OCI-LY7 (cell line): ENCODE data around the gene LAX1. TPM values are rescaled to one million over a fixed set of nuclear protein-coding genes. Genes with fewer than 3 reads are reported as not detected.
"Not testable (repeated sequence)": the region's sequence is repeated elsewhere in the genome, so short reads cannot be mapped to it uniquely, and the experiment has no call there.

Experiments used
- BruUV-seq: library from RNA; stranded (reverse); fragments of 400-500 nt; replicated peaks from 2 replicates; lab custom pipeline; 2021; lab: Mats Ljungman, UMichigan
- CTCF ChIA-PET: fragments of 300-600 bp; sonication (Branson Sonifier 250); formaldehyde crosslinking; loops from one replicate; lab custom pipeline; 2022; ENCODE audit warnings: antibody characterized with exemption; ENCODE audit not compliant: unreplicated experiment; lab: Charles Lee
- POLR2A ChIA-PET: fragments of 300-600 bp; sonication (Branson Sonifier 250); formaldehyde crosslinking; loops from one replicate; lab custom pipeline; 2022; ENCODE audit warnings: antibody characterized with exemption; lab: Charles Lee
- DNase-seq: peaks from one replicate; pipeline ENCODE4 v3.0.0-alpha.2; 2015; ENCODE audit warnings: low spot score
- H2AFZ ChIP-seq: fragments of 200-600 bp; sonication (generic), shearing (Covaris generic); 2 replicates; pipeline ENCODE4 v1.6.1; 2014; ENCODE audit warnings: mild to moderate bottlenecking, antibody characterized with exemption, low read length, moderate library complexity
- H3K27ac ChIP-seq: fragments of 200-600 bp; sonication (generic); 2 replicates; pipeline ENCODE4 v1.5.1; 2014; ENCODE audit warnings: mixed run types, low read depth, mild to moderate bottlenecking, moderate library complexity, low read length, inconsistent platforms; ENCODE audit not compliant: poor library complexity, severe bottlenecking
- H3K36me3 ChIP-seq: fragments of 200-600 bp; sonication (generic); 2 replicates; pipeline ENCODE4 v1.6.1; 2014; ENCODE audit warnings: mild to moderate bottlenecking, antibody characterized with exemption, low read length, moderate library complexity, mixed read lengths; ENCODE audit not compliant: insufficient read depth
- H3K4me1 ChIP-seq: fragments of 200-600 bp; sonication (generic); 2 replicates; pipeline ENCODE4 v1.5.1; 2014; ENCODE audit warnings: mild to moderate bottlenecking, low read length; ENCODE audit not compliant: insufficient read depth, poor library complexity, severe bottlenecking
- H3K4me2 ChIP-seq: fragments of 200-600 bp; sonication (generic); 2 replicates; pipeline ENCODE4 v1.6.1; 2014; ENCODE audit warnings: mild to moderate bottlenecking, low read length
- H3K4me3 ChIP-seq: fragments of 200-600 bp; sonication (generic); 2 replicates; pipeline ENCODE4 v1.5.1; 2014; ENCODE audit warnings: mild to moderate bottlenecking, low read depth, low read length; ENCODE audit not compliant: poor library complexity, severe bottlenecking
- H3K79me2 ChIP-seq: fragments of 200-600 bp; sonication (generic); 2 replicates; pipeline ENCODE4 v1.6.1; 2016; ENCODE audit warnings: low read depth, mild to moderate bottlenecking, low read length, moderate library complexity, mixed read lengths; ENCODE audit not compliant: insufficient read depth
- H3K9me2 ChIP-seq: fragments of 200-600 bp; sonication (generic); 2 replicates; pipeline ENCODE4 v1.6.1; 2016; ENCODE audit warnings: mild to moderate bottlenecking, low read length, mixed read lengths; ENCODE audit not compliant: insufficient read depth
- H3K9me3 ChIP-seq: fragments of 200-600 bp; sonication (generic); 2 replicates; pipeline ENCODE4 v1.6.1; 2014; ENCODE audit warnings: mild to moderate bottlenecking, mixed run types, low read length, mixed read lengths
- H4K20me1 ChIP-seq: fragments of 200-600 bp; sonication (generic); 2 replicates; pipeline ENCODE4 v1.6.1; 2014; ENCODE audit warnings: mild to moderate bottlenecking, antibody characterized with exemption, low read length, moderate library complexity, mixed read lengths; ENCODE audit not compliant: insufficient read depth
- CTCF ChIP-seq: fragments of 200-600 bp; sonication (generic); conservative IDR thresholded peaks from 2 replicates; pipeline ENCODE4 v1.5.1; 2014; ENCODE audit warnings: mild to moderate bottlenecking, antibody characterized with exemption, low read length, moderate library complexity, mixed read lengths
- EZH2phosphoT487 ChIP-seq: fragments of 200-600 bp; sonication (generic); IDR thresholded peaks from 2 replicates; pipeline ENCODE4 v1.6.1; 2018; ENCODE audit warnings: low read depth, borderline replicate concordance, mild to moderate bottlenecking, mixed run types, antibody characterized with exemption, low read length, moderate library complexity, mixed read lengths
- intact Hi-C: fragments of 100-400 bp; cut with micrococcal nuclease; formaldehyde crosslinking; loops from one replicate; pipeline ENCODE4 v1.10.0; 2022; ENCODE audit not compliant: unreplicated experiment
- total RNA-seq, 2 experiments: library from RNA; depleted of rRNA in 1 of 2; stranded (reverse); fragments of >200 nt in 1 of 2; shearing (Covaris generic) in 1 of 2; gene quantifications; 2 replicates each; pipeline ENCODE4 v1.2.3, GENCODE V29; 2014 to 2022

The LAX1 gene
- total RNA-seq, 2 experiments from 2014 or later = 20.3 to 63.8 TPM

GRCh38 chr1:203789966-203790365 lies 25.0 kb downstream of the LAX1 start:
- DNase-seq = no peak
- H3K36me3 ChIP-seq = no peaks in the 10 kb centered on the region
- H3K27ac ChIP-seq = no peak overlapping the region
- peaks cover 17% of the 10 kb centered on the region for H3K4me1 ChIP-seq
- BruUV-seq = no TSS peak
- H4K20me1 ChIP-seq = no peaks in the 10 kb centered on the region
- H3K9me3 ChIP-seq = no peaks in the 10 kb centered on the region
- H3K79me2 ChIP-seq = no peaks in the 10 kb centered on the region
- intact Hi-C loops = no loop called here
- H3K4me2 ChIP-seq = peak overlapping the region; percentile 0; the same call in 1 of the 2 replicates
- CTCF ChIA-PET = interaction anchor here (0.6 kb wide), 1 partner anchor 819 kb away, joined by 3 read pairs; no protein-coding TSS in a partner anchor
- no peak for TF ChIP-seq EZH2phosphoT487
- no peak for TF ChIP-seq CTCF
- H2AFZ ChIP-seq = peak overlapping the region; percentile 43; the same call in 1 of the 2 replicates
- no peak overlapping the region for H3K4me3 ChIP-seq
- H3K9me2 ChIP-seq = no peaks in the 10 kb centered on the region
- POLR2A ChIA-PET = interaction anchor here (0.9 kb wide), 1 partner anchor 24 kb away, joined by 3 read pairs; no protein-coding TSS in a partner anchor

GRCh38 chr1:203791498-203791897 lies 26.5 kb downstream of the LAX1 start:
- H3K9me3 ChIP-seq = no peaks in the 10 kb centered on the region
- no peak for DNase-seq
- peaks cover 20% of the 10 kb centered on the region for H3K4me1 ChIP-seq
- no peak overlapping the region for H3K27ac ChIP-seq
- intact Hi-C loops = no loop called here
- no peak overlapping the region for H3K4me2 ChIP-seq
- POLR2A ChIA-PET = interaction anchor here (0.7 to 0.8 kb wide), 2 partner anchors 22 to 24 kb away, joined by 3 read pairs; no protein-coding TSS in a partner anchor
- H2AFZ ChIP-seq = no peak overlapping the region
- CTCF ChIA-PET = no interaction called here
- no peak overlapping the region for H3K4me3 ChIP-seq
- no TSS peak for BruUV-seq
- H4K20me1 ChIP-seq = no peaks in the 10 kb centered on the region
- H3K36me3 ChIP-seq = peaks cover 4% of the 10 kb centered on the region; the same call in 1 of the 2 replicates
- TF ChIP-seq EZH2phosphoT487 (no peak), CTCF (no peak)
- H3K79me2 ChIP-seq = peaks cover 6% of the 10 kb centered on the region
- H3K9me2 ChIP-seq = no peaks in the 10 kb centered on the region

GRCh38 chr1:203792486-203792885 lies 27.5 kb downstream of the LAX1 start:
- Histone ChIP-seq H3K79me2 (peaks cover 16% of the 10 kb centered on the region), H3K27ac (no peak overlapping the region), H3K36me3 (peaks cover 13% of the 10 kb centered on the region), H4K20me1 (peaks cover 9% of the 10 kb centered on the region; the same call in 1 of the 2 replicates), H3K4me3 (no peak overlapping the region), H3K4me1 (peaks cover 30% of the 10 kb centered on the region), H2AFZ (no peak overlapping the region), H3K9me3 (no peaks in the 10 kb centered on the region), H3K9me2 (no peaks in the 10 kb centered on the region), H3K4me2 (no peak overlapping the region)
- no TSS peak for BruUV-seq
- intact Hi-C loops = no loop called here
- POLR2A ChIA-PET = interaction anchor here (1.0 kb wide), 1 partner anchor 28 kb away, joined by 4 read pairs; the partner anchor contains the start of gene LAX1
- TF ChIP-seq CTCF (no peak), EZH2phosphoT487 (no peak)
- CTCF ChIA-PET = no interaction called here
- DNase-seq = no peak

GRCh38 chr1:203793561-203793960 lies 28.6 kb downstream of the LAX1 start:
- H3K27ac ChIP-seq, H3K4me3 ChIP-seq, H3K4me2 ChIP-seq, H3K9me3 ChIP-seq, H2AFZ ChIP-seq, H3K9me2 ChIP-seq, DNase-seq, intact Hi-C loops, BruUV-seq, CTCF ChIA-PET: not testable (repeated sequence)
- peaks cover 27% of the 10 kb centered on the region for H3K79me2 ChIP-seq
- peaks cover 40% of the 10 kb centered on the region for H3K4me1 ChIP-seq
- H4K20me1 ChIP-seq = peaks cover 11% of the 10 kb centered on the region; the same call in 1 of the 2 replicates
- POLR2A ChIA-PET = interaction anchor here (0.5 to 1.1 kb wide), 4 partner anchors 9 to 167 kb away, joined by 3 to 4 read pairs (median 4); partner anchors contain the start of genes ATP2B4 and LAX1
- peaks cover 24% of the 10 kb centered on the region for H3K36me3 ChIP-seq
